Naive B cell (primary cell): ENCODE measurements around the gene KCNIP2. TPM values are rescaled to one million over a fixed set of nuclear protein-coding genes. Genes with fewer than 3 reads are reported as not detected.
A peak's percentile ranks its signal among the peaks of the same experiment; 100 is the strongest.

ENCODE experiments used
- ATAC-seq, 2 donors: fragments of 150-1000 bp; cut with Tn5 transposase; 2 replicates each; pipeline ENCODE4 v1.10.0; 2021; ENCODE audit warnings: low read depth in 2 of 2, mild to moderate bottlenecking in 2 of 2, moderate library complexity in 2 of 2
- DNase-seq: peaks from one replicate; pipeline ENCODE4 v3.0.0; 2022
- H3K27ac Mint-ChIP-seq, 6 donors: one replicate each; pipeline ENCODE4 v1.8.0; 2020 to 2022; ENCODE audit warnings: mild to moderate bottlenecking in 6 of 6, mixed read lengths in 6 of 6, moderate library complexity in 5 of 6, inconsistent platforms in 2 of 6
- H3K27me3 Mint-ChIP-seq, 3 donors: one replicate each; pipeline ENCODE4 v1.8.0; 2021 to 2022; ENCODE audit warnings: mixed read lengths in 3 of 3, mild to moderate bottlenecking in 1 of 3
- H3K36me3 Mint-ChIP-seq, 2 donors: one replicate each; pipeline ENCODE4 v1.8.0; 2020 to 2022; ENCODE audit warnings: mixed read lengths in 2 of 2, inconsistent platforms in 1 of 2, mild to moderate bottlenecking in 1 of 2
- H3K4me1 Mint-ChIP-seq, 3 donors: one replicate each; pipeline ENCODE4 v1.8.0; 2020 to 2022; ENCODE audit warnings: mixed read lengths in 3 of 3, inconsistent platforms in 1 of 3, mild to moderate bottlenecking in 1 of 3, moderate library complexity in 1 of 3
- H3K4me3 Mint-ChIP-seq, 8 donors: one replicate each; pipeline ENCODE4 v1.8.0; 2020 to 2022; ENCODE audit warnings: mild to moderate bottlenecking in 8 of 8, mixed read lengths in 8 of 8, moderate library complexity in 8 of 8, inconsistent platforms in 2 of 8
- H3K9me3 Mint-ChIP-seq, 7 donors: one replicate each; pipeline ENCODE4 v1.8.0; 2020 to 2022; ENCODE audit warnings: mixed read lengths in 7 of 7, mild to moderate bottlenecking in 5 of 7, inconsistent platforms in 2 of 7, moderate library complexity in 1 of 7
- polyA plus RNA-seq, 6 donors: library from polyadenylated mRNA; unstranded; fragments of 300-500 nt; fragmentation: Illumina TruSeq; gene quantifications; one replicate each; pipeline ENCODE4 v1.2.3, GENCODE V29; 2021; ENCODE audit warnings: low read depth in 6 of 6

KCNIP2 gene
- polyA plus RNA-seq, 6 donors from 2014 or later = 12.9 to 56.1 (median 32.8) TPM

- Mint-ChIP-seq H3K9me3 (no peaks in the 10 kb centered on the region), H3K4me3 (peak overlapping the region; percentile 82 to 97 (median 94)), H3K27ac (peak overlapping the region in 3 of 6 donors; percentile 64 to 90 (median 89)), H3K36me3 (no peaks in the 10 kb centered on the region), H3K4me1 (peaks cover 55 to 72% (median 61%) of the 10 kb centered on the region in 3 donors), H3K27me3 (no peaks in the 10 kb centered on the region)
- ATAC-seq (no peak), DNase-seq (peak; percentile 7)
These were observed 1.8 kb downstream of the KCNIP2 start for GRCh38 chr10:101841826-101842225.

- ATAC-seq (peak; percentile 53 to 65), DNase-seq (peak; percentile 80)
- peaks cover 58 to 76% (median 64%) of the 10 kb centered on the region in 3 donors for H3K4me1 Mint-ChIP-seq
- H3K4me3 Mint-ChIP-seq = peak overlapping the region; percentile 83 to 97 (median 94)
- H3K36me3 Mint-ChIP-seq = no peaks in the 10 kb centered on the region
- no peaks in the 10 kb centered on the region for H3K27me3 Mint-ChIP-seq
- no peaks in the 10 kb centered on the region for H3K9me3 Mint-ChIP-seq
- H3K27ac Mint-ChIP-seq = peak overlapping the region; percentile 61 to 97 (median 84)
These were observed 2.7 kb downstream of the KCNIP2 start for GRCh38 chr10:101840741-101841453.

- H3K4me1 Mint-ChIP-seq = peaks cover 57 to 76% (median 69%) of the 10 kb centered on the region in 3 donors
- H3K9me3 Mint-ChIP-seq = no peaks in the 10 kb centered on the region
- ATAC-seq (no peak), DNase-seq (no peak)
- H3K36me3 Mint-ChIP-seq = no peaks in the 10 kb centered on the region
- H3K27me3 Mint-ChIP-seq = no peaks in the 10 kb centered on the region
- peak overlapping the region; percentile 61 to 97 (median 77) for H3K27ac Mint-ChIP-seq
- H3K4me3 Mint-ChIP-seq = peak overlapping the region; percentile 83 to 97 (median 94)
These were observed 3.4 kb downstream of the KCNIP2 start for GRCh38 chr10:101840102-101840684.

- DNase-seq = peak; percentile 71
- ATAC-seq = peak; percentile 23 to 27
- Mint-ChIP-seq H3K27ac (peak overlapping the region in 4 of 6 donors; percentile 58 to 97 (median 87)), H3K4me3 (peak overlapping the region; percentile 83 to 97 (median 94)), H3K9me3 (no peaks in the 10 kb centered on the region), H3K36me3 (no peaks in the 10 kb centered on the region), H3K4me1 (peaks cover 58 to 76% (median 69%) of the 10 kb centered on the region in 3 donors), H3K27me3 (no peaks in the 10 kb centered on the region)
These were observed 4.1 kb downstream of the KCNIP2 start for GRCh38 chr10:101839416-101840063.

GRCh38 chr10:101839002-101839401 lies 4.6 kb downstream of the KCNIP2 start:
- H3K36me3 Mint-ChIP-seq = no peaks in the 10 kb centered on the region
- DNase-seq (no peak), ATAC-seq (no peak)
- H3K9me3 Mint-ChIP-seq = no peaks in the 10 kb centered on the region
- peak overlapping the region in 5 of 6 donors; percentile 58 to 97 (median 85) for H3K27ac Mint-ChIP-seq
- H3K4me1 Mint-ChIP-seq = peaks cover 57 to 76% (median 67%) of the 10 kb centered on the region in 3 donors
- H3K27me3 Mint-ChIP-seq = no peaks in the 10 kb centered on the region
- peak overlapping the region; percentile 83 to 97 (median 94) for H3K4me3 Mint-ChIP-seq

- H3K27ac Mint-ChIP-seq = peak overlapping the region in 5 of 6 donors; percentile 49 to 85 (median 58)
- no peaks in the 10 kb centered on the region for H3K9me3 Mint-ChIP-seq
- ATAC-seq (no peak), DNase-seq (no peak)
- peaks cover 61 to 80% (median 70%) of the 10 kb centered on the region in 3 donors for H3K4me1 Mint-ChIP-seq
- H3K4me3 Mint-ChIP-seq = peak overlapping the region; percentile 56 to 97 (median 88)
- H3K36me3 Mint-ChIP-seq = no peaks in the 10 kb centered on the region
- H3K27me3 Mint-ChIP-seq = no peaks in the 10 kb centered on the region
These were observed 5.1 kb downstream of the KCNIP2 start for GRCh38 chr10:101838416-101838970.

GRCh38 chr10:101837748-101838147 lies 5.9 kb downstream of the KCNIP2 start:
- peaks cover 64 to 82% (median 70%) of the 10 kb centered on the region in 3 donors for H3K4me1 Mint-ChIP-seq
- no peaks in the 10 kb centered on the region for H3K36me3 Mint-ChIP-seq
- H3K9me3 Mint-ChIP-seq = no peaks in the 10 kb centered on the region
- peak overlapping the region in 2 of 6 donors; percentile 76 to 81 for H3K27ac Mint-ChIP-seq
- DNase-seq (no peak), ATAC-seq (no peak)
- no peaks in the 10 kb centered on the region for H3K27me3 Mint-ChIP-seq
- H3K4me3 Mint-ChIP-seq = no peak overlapping the region

- ATAC-seq (no peak), DNase-seq (no peak)
- H3K36me3 Mint-ChIP-seq = no peaks in the 10 kb centered on the region
- H3K4me1 Mint-ChIP-seq = peaks cover 60 to 81% (median 64%) of the 10 kb centered on the region in 3 donors
- peak overlapping the region in 3 of 6 donors; percentile 39 to 75 (median 73) for H3K27ac Mint-ChIP-seq
- H3K27me3 Mint-ChIP-seq = no peaks in the 10 kb centered on the region
- peak overlapping the region in 1 of 8 donors; percentile 34 for H3K4me3 Mint-ChIP-seq
- peaks cover 0 to 1% (median 0%) of the 10 kb centered on the region in 7 donors for H3K9me3 Mint-ChIP-seq
These were observed 8.2 kb downstream of the KCNIP2 start for GRCh38 chr10:101835362-101835761.

- Mint-ChIP-seq H3K9me3 (peaks cover 0 to 1% (median 0%) of the 10 kb centered on the region in 7 donors), H3K27ac (peak overlapping the region in 3 of 6 donors; percentile 60 to 97 (median 93)), H3K4me3 (peak overlapping the region in 2 of 8 donors; percentile 8 to 60), H3K36me3 (no peaks in the 10 kb centered on the region), H3K27me3 (no peaks in the 10 kb centered on the region), H3K4me1 (peaks cover 59 to 81% (median 66%) of the 10 kb centered on the region in 3 donors)
- ATAC-seq (no peak), DNase-seq (no peak)
These were observed 9.3 kb downstream of the KCNIP2 start for GRCh38 chr10:101834341-101834740.

- H3K27me3 Mint-ChIP-seq = no peaks in the 10 kb centered on the region
- H3K36me3 Mint-ChIP-seq = no peaks in the 10 kb centered on the region
- peaks cover 54 to 76% (median 57%) of the 10 kb centered on the region in 3 donors for H3K4me1 Mint-ChIP-seq
- DNase-seq = no peak
- peak overlapping the region; percentile 63 to 97 (median 92) for H3K27ac Mint-ChIP-seq
- peaks cover 0 to 1% (median 0%) of the 10 kb centered on the region in 7 donors for H3K9me3 Mint-ChIP-seq
- H3K4me3 Mint-ChIP-seq = peak overlapping the region in 3 of 8 donors; percentile 16 to 69 (median 42)
- ATAC-seq = no peak
These were observed 10.1 kb downstream of the KCNIP2 start for GRCh38 chr10:101833466-101833865.

GRCh38 chr10:101832325-101832771 lies 11.3 kb downstream of the KCNIP2 start:
- no peak for ATAC-seq
- H3K4me3 Mint-ChIP-seq = peak overlapping the region in 3 of 8 donors; percentile 68 to 95 (median 91)
- H3K9me3 Mint-ChIP-seq = peaks cover 0 to 1% (median 0%) of the 10 kb centered on the region in 7 donors
- no peaks in the 10 kb centered on the region for H3K36me3 Mint-ChIP-seq
- H3K27me3 Mint-ChIP-seq = no peaks in the 10 kb centered on the region
- H3K27ac Mint-ChIP-seq = peak overlapping the region in 3 of 6 donors; percentile 47 to 99 (median 97)
- no peak for DNase-seq
- peaks cover 54 to 67% (median 56%) of the 10 kb centered on the region in 3 donors for H3K4me1 Mint-ChIP-seq

- Mint-ChIP-seq H3K27me3 (no peaks in the 10 kb centered on the region), H3K9me3 (peaks cover 0 to 1% (median 0%) of the 10 kb centered on the region in 7 donors), H3K36me3 (peaks cover 0 to 1% of the 10 kb centered on the region in 2 donors), H3K4me1 (peaks cover 54 to 67% (median 56%) of the 10 kb centered on the region in 3 donors), H3K27ac (peak overlapping the region; percentile 97 to 100 (median 98)), H3K4me3 (peak overlapping the region; percentile 84 to 96 (median 92))
- DNase-seq (no peak), ATAC-seq (no peak)
These were observed 12.3 kb downstream of the KCNIP2 start for GRCh38 chr10:101831169-101831811.
